Hepatocyte (in vitro differentiated cells): Measurements from ENCODE around the gene CAPG. TPM values are rescaled to one million over a fixed set of nuclear protein-coding genes. Genes with fewer than 3 reads are reported as not detected.

ENCODE experiments used
- DNase-seq: peaks from one replicate; pipeline ENCODE4 v3.0.0-alpha.2; 2016; ENCODE audit warnings: low spot score
- H2AFZ ChIP-seq: fragments of 200-600 bp; sonication (generic); 2 replicates; pipeline ENCODE4 v1.6.0; 2016; ENCODE audit warnings: antibody characterized with exemption, mild to moderate bottlenecking
- H3K27ac ChIP-seq: fragments of 200-600 bp; sonication (generic); 2 replicates; pipeline ENCODE4 v1.5.1; 2016; ENCODE audit warnings: mild to moderate bottlenecking
- H3K27me3 ChIP-seq: fragments of 200-600 bp; sonication (generic); 2 replicates; pipeline ENCODE4 v1.6.1; 2016
- H3K36me3 ChIP-seq: fragments of 200-600 bp; sonication (generic); replicated peaks from 2 replicates; pipeline ENCODE4 v1.5.1; 2016; ENCODE audit warnings: low read depth; ENCODE audit not compliant: insufficient read depth
- H3K4me1 ChIP-seq: fragments of 200-600 bp; sonication (generic); 2 replicates; pipeline ENCODE4 v1.5.1; 2016; ENCODE audit warnings: mild to moderate bottlenecking, moderate library complexity; ENCODE audit not compliant: insufficient read depth
- H3K4me2 ChIP-seq: fragments of 200-600 bp; sonication (generic); 2 replicates; pipeline ENCODE4 v1.6.0; 2016
- H3K4me3 ChIP-seq: fragments of 200-600 bp; sonication (generic); 2 replicates; pipeline ENCODE4 v1.5.1; 2016; ENCODE audit warnings: mild to moderate bottlenecking
- H3K79me2 ChIP-seq: fragments of 200-600 bp; sonication (generic); 2 replicates; pipeline ENCODE4 v1.6.0; 2017; ENCODE audit warnings: mild to moderate bottlenecking
- H3K9me2 ChIP-seq: fragments of 200-600 bp; sonication (generic); replicated peaks from 2 replicates; pipeline ENCODE4 v1.6.0; 2017; ENCODE audit warnings: mild to moderate bottlenecking; ENCODE audit not compliant: insufficient read depth
- H3K9me3 ChIP-seq: fragments of 200-600 bp; sonication (generic); 2 replicates; pipeline ENCODE4 v1.5.1; 2016; ENCODE audit warnings: low read depth, mild to moderate bottlenecking
- H4K20me1 ChIP-seq: fragments of 200-600 bp; sonication (generic); 2 replicates; pipeline ENCODE4 v1.6.0; 2016; ENCODE audit warnings: mild to moderate bottlenecking; ENCODE audit not compliant: insufficient read depth, poor library complexity, severe bottlenecking
- CTCF ChIP-seq: fragments of 200-600 bp; sonication (generic); IDR thresholded peaks from 2 replicates; pipeline ENCODE4 v1.5.1; 2016; ENCODE audit warnings: antibody characterized with exemption, mild to moderate bottlenecking; ENCODE audit not compliant: poor library complexity
- EZH2 ChIP-seq: fragments of 200-600 bp; sonication (generic); IDR thresholded peaks from 2 replicates; pipeline ENCODE4 v1.6.1; 2016; ENCODE audit warnings: antibody characterized with exemption, mild to moderate bottlenecking, borderline replicate concordance
- EZH2phosphoT487 ChIP-seq: fragments of 200-600 bp; sonication (generic); IDR thresholded peaks from one replicate; pipeline ENCODE4 v1.6.1; 2018; ENCODE audit warnings: antibody characterized with exemption, mild to moderate bottlenecking, low read depth, moderate library complexity; ENCODE audit not compliant: unreplicated experiment, severe bottlenecking
- WGBS: methylation state at CpG from one replicate; pipeline ENCODE4 v1.1.6; 2016; ENCODE audit warnings: low lambda C conversion rate; ENCODE audit errors: missing lambda C conversion rate; 5-methylcytosine and 5-hydroxymethylcytosine counted together
- polyA plus RNA-seq: library from polyadenylated mRNA; unstranded; fragments of >200 nt; fragmentation: Nextera tagmentation; extraction: Ambion mirVana; gene quantifications from 2 replicates; pipeline ENCODE4 v1.2.1, GENCODE V29; 2016
- total RNA-seq: library from RNA; depleted of rRNA; stranded (reverse); fragments of >200 nt; gene quantifications from 2 replicates; pipeline ENCODE4 v1.2.3, GENCODE V29; 2014

Gene CAPG
- total and polyA plus RNA-seq, 2 experiments from 2014 or later = 108 to 172 TPM

- no peaks in the 10 kb centered on the region for H3K9me3 ChIP-seq
- 55% methylated on average over 10 of the region's 10 CpGs for WGBS
- no peaks in the 10 kb centered on the region for H3K27me3 ChIP-seq
- peak overlapping the region; percentile 76 for H2AFZ ChIP-seq
- H3K4me1 ChIP-seq = peaks cover 36% of the 10 kb centered on the region
- H3K4me3 ChIP-seq = no peak overlapping the region
- TF ChIP-seq EZH2 (no peak), CTCF (no peak), EZH2phosphoT487 (no peak)
- peak overlapping the region; percentile 89 for H3K4me2 ChIP-seq
- H3K27ac ChIP-seq = peak overlapping the region; percentile 99
- H4K20me1 ChIP-seq = no peaks in the 10 kb centered on the region
- no peaks in the 10 kb centered on the region for H3K79me2 ChIP-seq
- H3K9me2 ChIP-seq = no peaks in the 10 kb centered on the region
- no peaks in the 10 kb centered on the region for H3K36me3 ChIP-seq
- DNase-seq = no peak
Measured at GRCh38 chr2:85436836-85437487, 26.8 kb upstream of the CAPG start.

- H3K4me3 ChIP-seq = no peak overlapping the region
- no peaks in the 10 kb centered on the region for H3K9me2 ChIP-seq
- no peak overlapping the region for H2AFZ ChIP-seq
- H3K9me3 ChIP-seq = no peaks in the 10 kb centered on the region
- H4K20me1 ChIP-seq = no peaks in the 10 kb centered on the region
- no peaks in the 10 kb centered on the region for H3K27me3 ChIP-seq
- TF ChIP-seq EZH2 (no peak), CTCF (no peak), EZH2phosphoT487 (no peak)
- H3K27ac ChIP-seq = peak overlapping the region; percentile 99
- DNase-seq = no peak
- no peaks in the 10 kb centered on the region for H3K36me3 ChIP-seq
- WGBS = 97% methylated on average over 10 of the region's 16 CpGs
- H3K4me1 ChIP-seq = peaks cover 41% of the 10 kb centered on the region
- H3K4me2 ChIP-seq = no peak overlapping the region
- H3K79me2 ChIP-seq = no peaks in the 10 kb centered on the region
Measured at GRCh38 chr2:85435981-85436835, 26.0 kb upstream of the CAPG start.

- H4K20me1 ChIP-seq = no peaks in the 10 kb centered on the region
- no peaks in the 10 kb centered on the region for H3K27me3 ChIP-seq
- H3K36me3 ChIP-seq = no peaks in the 10 kb centered on the region
- H3K79me2 ChIP-seq = no peaks in the 10 kb centered on the region
- WGBS = 94% methylated on average over 21 of the region's 21 CpGs
- no peaks in the 10 kb centered on the region for H3K9me3 ChIP-seq
- H3K4me3 ChIP-seq = no peak overlapping the region
- no peak overlapping the region for H2AFZ ChIP-seq
- H3K27ac ChIP-seq = no peak overlapping the region
- H3K4me2 ChIP-seq = no peak overlapping the region
- no peak for DNase-seq
- peaks cover 46% of the 10 kb centered on the region for H3K4me1 ChIP-seq
- TF ChIP-seq CTCF = no peak
- TF ChIP-seq EZH2 = no peak
- no peak for TF ChIP-seq EZH2phosphoT487
- H3K9me2 ChIP-seq = no peaks in the 10 kb centered on the region
Measured at GRCh38 chr2:85435220-85435958, 25.2 kb upstream of the CAPG start.
